Embryonic facial prominence (tissue), 1 donor: Measurements from ENCODE around the gene CALHM5.

Experiments
- DNase-seq: peaks from one replicate; pipeline ENCODE4 v3.0.0-alpha.2; 2016; ENCODE audit errors: extremely low spot score

The CALHM5 gene

DNA sequence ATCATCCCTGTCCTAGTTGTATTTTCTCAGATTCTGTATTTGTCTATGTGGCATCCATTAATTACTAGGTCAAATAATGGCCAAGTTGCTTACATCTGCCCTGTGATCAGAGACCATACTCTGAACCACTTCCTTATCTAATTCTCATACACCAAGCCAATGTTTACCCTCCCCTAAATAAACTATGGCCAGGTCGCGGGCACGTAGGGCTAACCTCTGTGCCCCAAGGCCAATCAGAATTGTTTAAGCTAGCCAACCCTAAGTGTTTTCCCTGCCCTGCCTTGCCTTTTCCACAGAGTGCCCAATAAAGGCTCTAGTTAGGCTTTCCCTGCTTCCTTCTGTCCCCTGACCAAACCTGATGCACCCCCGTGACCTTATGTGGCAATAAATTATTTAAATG, 39.4 kb downstream of the CALHM5 start:
- no peak for DNase-seq

DNA sequence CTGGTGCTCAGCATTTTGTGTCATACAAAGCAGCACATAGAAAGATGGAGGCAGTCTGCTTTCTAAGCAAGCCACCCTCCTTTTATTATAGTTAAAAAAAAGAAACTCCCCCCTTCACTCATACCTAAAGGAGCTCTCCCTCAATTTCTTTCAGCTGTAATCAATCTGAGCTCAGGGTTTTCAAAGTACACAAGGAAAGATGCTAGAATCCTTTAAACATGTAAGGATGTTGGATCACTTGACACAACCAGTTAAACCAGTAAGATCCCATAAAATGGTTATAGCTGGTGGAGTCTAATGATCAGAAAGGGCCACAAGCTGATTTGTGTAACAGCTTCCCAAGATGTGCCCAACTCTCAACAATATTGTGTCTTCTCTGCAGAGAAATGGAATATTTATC, 42.0 kb downstream of the CALHM5 start, which contains the start of gene CALHM4:
Gene CALHM4 (plus strand): TSS at position 301 of the 400 bp plus-strand sequence. CDS start 43 bp downstream, at position 344.
- DNase-seq, result no peak

DNA sequence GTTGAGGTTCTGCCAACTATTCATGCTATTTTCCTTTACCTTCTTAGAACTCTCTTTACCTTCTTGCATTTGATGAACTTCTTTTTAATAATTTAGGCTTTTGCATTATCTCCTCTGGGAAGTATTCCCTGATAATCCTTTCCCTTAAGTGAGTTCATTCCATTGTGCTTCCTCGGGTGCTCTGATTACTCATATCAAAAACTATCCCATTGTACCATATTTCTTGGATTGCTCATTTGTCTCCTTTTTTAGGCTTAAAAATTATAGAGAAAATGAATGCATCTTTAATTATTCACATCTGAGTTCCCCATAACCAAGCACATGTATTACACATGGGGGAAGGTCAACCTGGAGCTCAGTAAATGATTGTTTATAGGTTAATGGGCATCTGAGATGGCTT, 44.6 kb downstream of the CALHM5 start:
- no peak for DNase-seq

DNA sequence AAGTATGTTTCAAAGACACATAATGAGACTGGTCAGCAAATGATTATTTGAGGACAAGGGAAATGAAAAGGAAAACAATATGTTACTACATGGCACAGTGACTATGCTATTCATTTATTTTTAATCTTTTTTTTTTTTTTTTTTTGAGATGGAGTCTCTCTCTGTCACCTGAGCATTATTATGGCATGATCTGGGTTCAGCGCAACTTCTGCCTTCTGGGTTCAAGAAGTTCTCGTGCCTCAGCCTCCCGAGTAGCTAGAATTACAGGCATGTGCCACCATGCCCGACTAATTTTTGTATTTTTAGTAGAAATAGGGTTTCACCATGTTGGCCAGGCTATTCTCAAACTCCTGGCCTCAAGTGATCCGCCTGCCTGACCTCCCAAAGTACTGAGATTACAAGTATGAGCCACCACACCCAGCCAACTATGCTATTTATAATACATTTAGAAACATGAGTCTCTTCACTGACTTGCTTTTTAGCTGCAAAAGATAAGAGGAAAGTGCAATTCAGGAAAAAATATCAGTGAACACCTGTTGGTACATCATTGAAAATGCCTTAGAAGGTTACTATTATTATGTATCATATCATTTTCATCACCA, 45.5 kb downstream of the CALHM5 start:
- DNase-seq, result no peak

DNA sequence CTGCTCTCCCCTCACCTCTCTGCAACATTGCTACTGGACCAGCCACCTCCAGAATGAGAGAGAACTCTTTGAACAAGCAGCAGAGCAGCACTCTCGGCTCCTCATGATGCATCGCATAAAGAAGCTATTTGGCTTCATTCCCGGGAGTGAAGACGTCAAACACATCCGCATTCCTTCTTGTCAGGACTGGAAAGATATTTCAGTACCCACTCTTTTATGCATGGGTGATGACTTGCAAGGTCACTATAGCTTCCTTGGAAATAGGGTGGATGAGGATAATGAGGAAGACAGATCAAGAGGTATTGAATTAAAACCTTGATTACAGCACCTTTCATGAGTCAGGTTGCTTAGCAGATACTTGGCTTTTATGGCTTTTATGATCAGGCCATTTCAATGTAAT, 46.5 kb downstream of the CALHM5 start:
- DNase-seq, result no peak

DNA sequence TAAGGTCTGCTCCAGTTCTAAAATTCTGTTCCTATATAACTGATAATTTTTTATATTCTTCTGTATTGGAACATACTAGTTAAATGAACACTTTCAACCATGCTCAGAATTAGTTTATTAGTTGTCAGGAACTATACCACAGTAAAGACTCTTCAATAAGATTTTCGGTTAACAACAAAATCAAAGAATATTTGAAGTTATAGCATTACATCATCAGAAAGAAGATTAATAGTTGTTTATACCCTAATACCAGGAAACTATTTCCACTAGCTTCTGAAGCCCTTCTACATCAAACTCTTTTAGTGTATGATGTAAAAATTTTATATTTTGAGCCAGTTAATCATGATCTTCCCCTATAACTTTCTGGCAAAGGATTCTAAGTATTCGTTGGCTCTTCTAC, 48.7 kb downstream of the CALHM5 start:
- DNase-seq, result no peak

DNA sequence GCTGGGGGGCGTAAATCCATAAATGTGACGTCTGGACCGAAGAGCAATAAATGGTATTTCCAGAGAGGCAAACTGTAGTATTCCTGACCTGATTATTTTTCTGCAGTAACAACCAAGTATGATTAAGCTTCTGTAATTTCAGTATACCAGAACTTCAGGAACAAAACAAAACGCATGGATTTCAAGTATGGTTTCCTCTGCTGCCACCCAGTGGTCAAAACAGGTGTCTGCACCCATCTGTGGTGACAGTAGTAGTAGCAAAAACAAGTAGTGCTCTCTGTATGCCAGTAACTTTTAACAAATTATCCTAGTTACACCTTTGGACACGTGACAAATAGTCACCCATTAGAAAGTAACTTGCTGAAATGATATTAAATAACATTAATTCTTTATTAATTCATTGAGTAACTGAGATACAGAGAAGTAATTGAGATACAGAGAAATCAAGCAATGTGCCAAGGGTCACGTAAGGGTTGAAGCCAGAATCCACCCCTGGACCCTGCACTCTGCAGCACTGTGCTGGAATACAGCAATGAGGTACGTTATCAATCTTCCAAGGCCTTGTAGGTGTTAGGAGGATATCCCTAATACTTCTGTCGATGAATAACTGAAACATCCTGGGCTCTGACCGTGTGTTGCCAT, 50.1 kb downstream of the CALHM5 start:
- DNase-seq, result peak; percentile 59

DNA sequence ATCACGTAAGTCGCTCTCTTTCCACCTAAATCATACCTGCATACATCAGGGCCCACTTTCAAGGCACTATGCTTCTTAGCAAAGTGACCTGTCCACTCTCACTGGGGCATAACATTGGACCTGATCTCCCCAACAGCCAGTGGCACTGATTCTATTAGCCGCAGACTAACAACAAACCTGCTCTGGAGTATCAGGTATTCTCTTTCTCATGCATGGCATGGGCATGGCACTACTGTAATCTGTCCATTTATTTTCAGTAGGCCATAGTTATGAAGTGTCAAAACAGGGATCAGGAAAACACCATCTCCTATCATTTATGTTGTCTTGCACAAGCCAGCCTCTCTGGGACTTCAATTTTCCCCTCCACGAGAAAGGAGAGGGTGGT, 50.6 kb downstream of the CALHM5 start:
- no peak for DNase-seq

DNA sequence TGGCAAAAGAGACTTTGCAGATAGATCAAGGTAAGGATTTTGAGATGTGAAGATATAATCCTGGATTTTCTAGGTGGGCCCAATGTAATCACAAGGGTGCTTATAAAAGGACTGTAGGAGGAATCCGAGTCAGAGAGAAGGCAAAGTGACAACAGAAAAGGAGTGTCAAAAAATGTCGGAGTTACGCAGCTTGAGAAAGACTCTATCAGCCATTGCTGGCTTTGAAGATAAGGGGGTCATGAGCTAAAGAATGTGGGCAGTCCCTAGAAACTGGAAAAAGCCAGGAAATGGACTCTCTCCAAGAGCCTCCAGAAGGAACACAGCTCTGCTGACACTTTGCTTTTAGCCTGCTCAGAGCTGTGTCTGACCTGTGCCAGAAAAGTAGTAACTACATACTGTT, 51.2 kb downstream of the CALHM5 start:
- no peak for DNase-seq

DNA sequence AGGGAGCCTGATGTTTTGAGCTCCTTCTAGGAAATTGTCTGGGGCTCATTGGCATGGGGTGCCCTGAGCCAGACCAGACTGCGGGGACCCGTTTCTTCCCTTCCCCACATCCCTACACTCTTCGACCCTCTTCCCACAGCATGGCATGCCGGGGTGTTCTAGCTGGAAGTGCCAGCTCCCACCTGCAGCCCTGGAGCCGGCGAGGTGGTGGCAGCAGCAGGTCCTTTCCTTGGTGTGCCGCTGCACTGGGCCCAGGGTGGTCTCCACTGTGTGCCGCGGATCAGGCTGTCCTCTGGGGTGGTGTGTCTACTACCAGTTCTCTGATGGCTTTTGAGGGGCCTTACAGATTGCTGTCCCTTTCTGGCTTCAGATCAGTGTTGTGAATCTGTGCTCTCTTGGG, 52.4 kb downstream of the CALHM5 start:
- no peak for DNase-seq

DNA sequence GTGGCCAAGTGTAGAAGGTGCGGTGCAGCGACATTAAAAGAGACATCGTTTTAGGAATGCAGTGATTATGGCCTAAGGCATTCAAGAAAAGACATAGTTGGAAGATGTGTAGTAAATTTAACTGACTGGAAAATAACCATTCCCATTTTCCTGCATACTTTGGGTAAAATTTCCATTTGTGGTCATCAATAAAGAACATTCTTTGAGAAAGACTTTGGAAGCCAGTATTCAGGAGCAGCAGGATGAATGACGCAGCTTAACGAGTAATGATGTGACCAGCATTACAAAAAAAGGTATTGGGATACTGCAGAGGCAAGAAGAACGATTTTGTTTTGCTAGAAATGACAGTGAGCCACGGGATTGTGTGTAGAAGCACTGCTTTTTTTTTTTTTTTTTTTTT, 52.9 kb downstream of the CALHM5 start:
- DNase-seq, result no peak

DNA sequence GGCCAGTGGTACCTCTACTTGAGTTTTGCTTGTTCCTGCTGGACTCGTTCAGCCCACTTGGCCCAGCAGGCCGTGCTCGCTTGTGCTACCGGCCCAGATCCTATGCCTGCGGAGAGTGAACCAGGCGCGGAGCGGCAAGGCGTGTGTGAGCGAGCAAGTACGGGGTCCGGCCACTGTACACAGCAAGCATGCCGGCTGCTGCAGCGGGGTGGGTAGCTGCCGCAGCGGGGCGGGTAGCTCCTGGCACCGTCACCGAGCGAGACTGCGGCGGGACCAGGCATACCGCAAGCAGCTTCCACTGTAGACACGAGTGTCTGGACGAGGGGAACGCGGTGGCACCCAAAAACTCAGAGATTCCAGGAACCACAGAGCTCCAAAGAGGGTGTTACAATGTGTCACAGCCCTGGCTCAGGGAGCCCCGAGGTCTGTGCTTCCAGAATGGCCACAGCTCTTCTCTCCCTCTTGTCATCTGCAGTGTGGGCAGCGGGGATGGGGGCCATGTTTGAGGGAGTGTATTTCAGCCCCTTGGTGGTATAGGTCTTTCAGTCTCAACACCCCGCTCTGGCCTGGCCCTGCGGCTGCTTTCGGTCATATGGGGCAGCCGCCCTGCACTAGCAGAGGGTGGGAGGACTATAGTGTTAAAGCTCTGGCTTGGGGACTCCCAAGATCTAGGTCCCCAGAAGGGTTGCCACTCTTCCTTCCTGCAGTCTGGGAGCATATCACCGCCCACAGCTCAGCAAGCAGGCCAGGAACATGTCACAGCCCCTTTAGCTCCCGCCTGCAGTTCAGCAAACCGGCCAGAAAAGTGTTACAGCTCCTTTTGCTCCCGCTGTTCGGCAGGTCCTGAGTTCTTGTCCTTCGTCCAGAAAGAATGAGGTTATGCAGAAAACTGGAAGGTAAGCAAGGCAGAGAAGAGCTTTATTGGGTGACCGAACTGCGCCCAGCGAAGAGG, 53.8 kb downstream of the CALHM5 start:
- DNase-seq, result no peak

DNA sequence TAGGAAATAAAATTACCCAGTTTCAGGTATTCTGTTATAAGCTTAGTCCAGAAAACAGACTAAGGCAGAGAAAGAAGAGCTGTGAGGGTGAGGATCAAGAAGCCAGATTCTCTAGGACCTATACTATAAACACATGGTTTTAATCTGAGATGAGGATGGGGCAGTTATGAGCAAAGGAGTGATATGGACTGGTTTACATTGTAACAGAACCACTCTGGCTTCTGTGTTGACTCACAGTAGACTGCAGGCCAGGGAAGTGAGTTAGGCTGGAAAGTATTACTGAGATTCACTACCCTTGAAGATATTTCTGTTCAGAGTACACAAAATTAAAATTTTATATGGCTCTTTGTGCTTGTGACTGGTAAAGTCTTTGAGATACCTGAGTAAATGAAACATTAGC, 56.7 kb downstream of the CALHM5 start:
- DNase-seq, result no peak

DNA sequence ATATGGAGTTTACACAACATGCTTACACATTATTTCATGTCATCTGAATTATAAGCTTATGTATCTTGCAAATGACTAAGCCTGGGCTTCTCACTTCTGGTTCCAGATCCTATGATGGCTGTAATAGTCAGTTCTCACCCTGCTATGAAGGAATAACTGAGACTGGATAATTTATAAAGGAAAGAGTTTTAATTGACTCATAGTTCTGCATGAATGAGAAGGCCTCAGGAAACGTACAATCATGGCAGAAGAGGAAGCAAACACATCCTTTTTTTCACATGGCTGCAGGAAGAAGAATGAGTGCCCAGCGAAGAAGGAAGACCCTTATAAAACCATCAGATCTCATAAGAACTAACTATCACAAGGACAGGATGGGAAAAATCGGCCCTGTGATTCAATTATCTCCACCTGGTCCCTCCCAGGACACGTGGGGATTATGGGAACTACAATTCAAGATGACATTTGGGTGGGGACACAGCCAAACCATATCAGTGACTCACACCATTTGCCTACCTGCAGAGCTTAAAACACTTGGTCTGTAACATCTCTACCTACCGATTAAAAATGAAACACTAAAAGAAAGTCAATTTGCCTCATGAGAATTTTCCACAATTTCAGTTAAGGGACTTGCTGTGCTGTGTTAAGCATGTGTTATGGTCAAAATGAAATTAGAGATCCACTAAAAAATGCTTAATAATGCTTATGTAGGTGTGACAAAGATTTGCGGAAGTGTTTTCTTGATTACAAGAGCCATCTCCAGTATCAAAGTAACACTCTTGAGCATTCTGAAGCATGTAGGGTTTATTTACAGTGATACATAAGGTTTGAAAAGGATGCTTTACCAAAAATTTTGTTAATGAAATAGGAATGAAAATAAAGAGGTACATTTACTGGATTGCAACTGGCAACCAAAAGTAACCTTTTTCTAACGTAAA, 57.6 kb downstream of the CALHM5 start:
- DNase-seq, result no peak

DNA sequence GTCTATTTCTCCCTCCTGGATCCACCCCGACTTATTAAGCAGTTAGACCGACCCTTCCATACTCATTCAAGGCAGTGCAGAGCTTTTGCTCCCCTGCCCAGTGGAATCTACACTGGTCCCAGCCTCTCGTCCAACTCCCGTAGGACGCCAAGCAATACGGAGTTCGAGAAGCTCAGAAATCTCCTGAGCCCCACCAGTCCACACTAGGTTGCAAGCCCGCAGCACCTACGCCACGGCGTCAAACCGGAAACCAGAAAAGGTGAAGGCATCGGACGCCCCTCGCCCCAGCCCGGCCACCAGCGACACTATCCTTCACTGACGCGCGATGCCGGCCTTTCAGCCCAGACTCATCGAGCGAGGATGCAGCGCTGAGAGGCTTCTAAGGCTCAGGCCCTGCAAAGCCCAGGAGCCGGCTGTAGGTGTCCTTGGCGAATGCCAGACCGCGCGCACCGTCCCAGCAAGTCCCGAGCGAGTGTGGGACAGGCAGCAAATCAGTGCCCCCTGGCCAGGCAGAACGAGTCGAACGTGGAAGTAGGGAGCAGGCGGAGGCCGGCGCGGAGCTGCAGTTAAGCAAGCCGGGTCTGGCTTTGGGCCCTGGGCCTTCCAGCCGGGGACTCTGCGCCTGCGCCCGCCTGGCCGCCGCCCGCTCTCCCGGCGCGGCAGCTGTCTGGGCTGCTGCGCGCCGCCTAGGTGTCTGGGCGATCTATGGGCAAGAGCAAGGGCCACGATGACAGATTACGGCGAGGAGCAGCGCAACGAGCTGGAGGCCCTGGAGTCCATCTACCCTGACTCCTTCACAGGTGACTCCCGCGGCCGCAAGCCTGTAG, 59.6 kb downstream of the CALHM5 start, which contains the start of gene RWDD1:
Gene RWDD1 (plus strand): TSS at position 649 of the 827 bp plus-strand sequence. CDS start 79 bp downstream, at position 728.
- peak; percentile 97 for DNase-seq

DNA sequence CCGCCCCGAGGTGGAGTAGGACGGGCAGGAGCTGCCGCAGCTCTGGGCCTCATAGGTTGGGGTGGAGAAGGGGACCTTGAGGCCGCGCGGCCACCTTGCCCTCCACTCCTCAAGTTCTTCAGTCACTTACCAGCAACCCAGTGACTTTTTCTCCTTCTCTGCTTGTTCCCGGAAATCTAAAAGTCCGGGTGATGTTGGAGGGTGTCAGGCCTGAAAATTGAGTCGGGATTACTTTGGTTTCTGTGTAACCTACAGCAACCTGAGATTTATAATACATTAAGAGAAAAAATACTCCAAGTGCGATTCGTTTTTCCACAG, 60.2 kb downstream of the CALHM5 start:
- DNase-seq, result no peak

DNA sequence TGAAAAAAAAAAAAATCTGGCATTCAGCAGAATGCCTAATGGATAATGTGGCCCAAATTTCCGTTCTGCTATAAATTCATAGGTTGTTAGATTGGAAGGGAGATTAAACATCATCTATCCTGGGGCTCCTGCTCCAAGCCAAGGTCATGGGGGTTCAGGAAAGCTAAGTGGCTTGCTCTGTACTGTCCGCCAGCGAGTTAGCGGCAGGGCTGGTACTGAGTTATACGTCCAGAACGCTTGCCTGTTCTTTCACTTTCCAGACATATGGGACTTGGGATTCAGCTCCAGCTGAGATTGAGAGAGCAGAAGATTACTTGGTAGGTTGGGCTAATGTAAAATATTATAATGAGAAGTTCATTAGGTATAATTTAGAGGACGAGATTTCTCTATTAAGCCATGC, 60.7 kb downstream of the CALHM5 start:
- peak; percentile 8 for DNase-seq
